H1 (cell line): ENCODE results near the gene ASPRV1. TPM values are rescaled to one million over a fixed set of nuclear protein-coding genes. Genes with fewer than 3 reads are reported as not detected.
"Not testable (repeated sequence)": the region's sequence is repeated elsewhere in the genome, so short reads cannot be mapped to it uniquely, and the experiment has no call there.

Experiments used
- CTCF ChIA-PET: fragments of 300-600 bp; sonication (Branson Sonifier 250); formaldehyde crosslinking; loops from one replicate; lab custom pipeline; 2021; ENCODE audit not compliant: partially characterized antibody; lab: Charles Lee
- POLR2A ChIA-PET: fragments of 300-600 bp; sonication (Branson Sonifier 250); formaldehyde crosslinking; loops from one replicate; lab custom pipeline; 2021; ENCODE audit warnings: inconsistent platforms; ENCODE audit not compliant: partially characterized antibody; lab: Charles Lee
- DNase-seq, 2 experiments: peaks; one replicate each; pipeline versions ENCODE4 v3.0.0 to v3.0.0-alpha.2; 2010 to 2022; ENCODE audit warnings: low spot score in 2 of 2, low read depth in 1 of 2, mixed read lengths in 1 of 2
- FAIRE-seq: peaks from 2 replicates; lab custom pipeline; 2011; peaks lifted over from hg19 to GRCh38; lab: Jason Lieb, UNC
- H2AFZ ChIP-seq: 2 replicates; pipeline ENCODE4 v1.8.1; 2012; ENCODE audit warnings: low read length, inconsistent platforms
- H2AK5ac ChIP-seq: 2 replicates; pipeline ENCODE4 v1.6.1; 2013; ENCODE audit warnings: low read depth, low read length
- H2BK120ac ChIP-seq: replicated peaks from 2 replicates; pipeline ENCODE3; 2013; ENCODE audit warnings: low read depth, low read length, inconsistent platforms
- H2BK12ac ChIP-seq: 2 replicates; pipeline ENCODE4 v1.6.1; 2013; ENCODE audit warnings: low read depth, low read length
- H2BK15ac ChIP-seq: 2 replicates; pipeline ENCODE4 v1.6.1; 2013; ENCODE audit warnings: low read length
- H2BK20ac ChIP-seq: 2 replicates; pipeline ENCODE4 v1.6.1; 2013; ENCODE audit warnings: low read length
- H2BK5ac ChIP-seq: 2 replicates; pipeline ENCODE4 v1.6.1; 2013; ENCODE audit warnings: low read depth, low read length
- H3K14ac ChIP-seq: 2 replicates; pipeline ENCODE4 v1.6.1; 2013; ENCODE audit warnings: inconsistent platforms; ENCODE audit not compliant: insufficient read length
- H3K18ac ChIP-seq: 2 replicates; pipeline ENCODE4 v1.6.1; 2013; ENCODE audit warnings: low read length; ENCODE audit errors: extremely low read depth
- H3K23ac ChIP-seq: 2 replicates; pipeline ENCODE4 v1.6.1; 2013; ENCODE audit warnings: inconsistent platforms; ENCODE audit not compliant: insufficient read length
- H3K23me2 ChIP-seq: 2 replicates; pipeline ENCODE4 v1.6.1; 2013; ENCODE audit warnings: low read depth, low read length
- H3K27ac ChIP-seq: 2 replicates; pipeline ENCODE4 v1.6.1; 2011; ENCODE audit warnings: low read depth, low read length, inconsistent platforms
- H3K27me3 ChIP-seq, 4 experiments: replicated peaks in 1 of 4; 1 replicate in 1 of 4; 2 replicates in 3 of 4; pipeline versions ENCODE4 v1.6.1 to v1.8.1; 2011 to 2013; ENCODE audit warnings: low read length in 3 of 4, mild to moderate bottlenecking in 3 of 4, inconsistent platforms in 2 of 4, mixed read lengths in 2 of 4, moderate library complexity in 1 of 4; ENCODE audit not compliant: control insufficient read depth in 3 of 4, insufficient read depth in 3 of 4; ENCODE audit errors: extremely low read depth in 1 of 4
- H3K36me3 ChIP-seq, 4 experiments: 2 replicates each; pipeline versions ENCODE4 v1.6.1 to v1.8.1; 2011 to 2013; ENCODE audit warnings: mild to moderate bottlenecking in 4 of 4, low read length in 3 of 4, moderate library complexity in 2 of 4, control low read depth in 1 of 4, inconsistent platforms in 1 of 4; ENCODE audit not compliant: insufficient read depth in 4 of 4, control insufficient read depth in 2 of 4
- H3K4ac ChIP-seq: replicated peaks from 2 replicates; pipeline ENCODE3; 2013; ENCODE audit warnings: low read length, low read depth, mixed read lengths, inconsistent platforms; ENCODE audit not compliant: insufficient read length
- H3K4me1 ChIP-seq, 4 experiments: replicated peaks in 1 of 4; 1 replicate in 1 of 4; 2 replicates in 3 of 4; pipeline versions ENCODE4 v1.6.1 to v1.8.1; 2011 to 2013; ENCODE audit warnings: low read length in 3 of 4, inconsistent platforms in 2 of 4, mixed read lengths in 1 of 4; ENCODE audit not compliant: insufficient read depth in 4 of 4, control insufficient read depth in 3 of 4
- H3K4me2 ChIP-seq, 2 experiments: 2 replicates each; pipeline versions ENCODE4 v1.6.1 to v1.8.1; 2011 to 2013; ENCODE audit warnings: low read depth in 2 of 2, low read length in 2 of 2, control low read depth in 1 of 2, inconsistent platforms in 1 of 2, mild to moderate bottlenecking in 1 of 2; ENCODE audit not compliant: insufficient read depth in 1 of 2
- H3K4me3 ChIP-seq, 4 experiments: fragments of 200-600, 300-600 bp in 1 of 4; sonication (generic), shearing (Covaris generic), sonication (Bioruptor Twin) in 1 of 4; 2 replicates each; pipeline versions ENCODE4 v1.5.1 to v1.8.1; 2011 to 2016; ENCODE audit warnings: low read length in 4 of 4, low read depth in 3 of 4, control low read depth in 2 of 4, inconsistent platforms in 2 of 4, mild to moderate bottlenecking in 2 of 4, mixed read lengths in 1 of 4, moderate library complexity in 1 of 4; ENCODE audit not compliant: insufficient read depth in 2 of 4; ENCODE audit errors: extremely low read depth in 1 of 4
- H3K56ac ChIP-seq: replicated peaks from 2 replicates; pipeline ENCODE3; 2013; ENCODE audit warnings: low read depth, mild to moderate bottlenecking, mixed read lengths, low read length, inconsistent platforms; ENCODE audit not compliant: insufficient read length
- H3K79me1 ChIP-seq: 2 replicates; pipeline ENCODE4 v1.6.1; 2013; ENCODE audit warnings: low read depth, low read length, control low read depth
- H3K79me2 ChIP-seq, 2 experiments: 2 replicates each; pipeline versions ENCODE4 v1.6.1 to v1.8.1; 2012 to 2013; ENCODE audit warnings: low read length in 2 of 2, mild to moderate bottlenecking in 2 of 2, inconsistent platforms in 1 of 2; ENCODE audit not compliant: insufficient read depth in 2 of 2, control insufficient read depth in 1 of 2
- H3K9ac ChIP-seq, 4 experiments: replicated peaks in 1 of 4; 1 replicate in 1 of 4; 2 replicates in 3 of 4; pipeline versions ENCODE4 v1.6.1 to v1.8.1; 2011 to 2013; ENCODE audit warnings: low read depth in 3 of 4, low read length in 3 of 4, control low read depth in 2 of 4, mild to moderate bottlenecking in 2 of 4, moderate library complexity in 2 of 4, inconsistent platforms in 1 of 4; ENCODE audit errors: extremely low read depth in 1 of 4
- H3K9me3 ChIP-seq, 2 experiments: 2 replicates each; pipeline versions ENCODE4 v1.6.1 to v1.8.1; 2012 to 2013; ENCODE audit warnings: mild to moderate bottlenecking in 2 of 2, moderate library complexity in 2 of 2, control low read depth in 1 of 2, inconsistent platforms in 1 of 2, low read depth in 1 of 2, low read length in 1 of 2, mixed read lengths in 1 of 2; ENCODE audit not compliant: insufficient read depth in 2 of 2
- H4K20me1 ChIP-seq, 2 experiments: replicated peaks in 1 of 2; 2 replicates each; pipeline versions ENCODE3 to v1.8.1; 2011 to 2013; ENCODE audit warnings: inconsistent platforms in 2 of 2, low read length in 2 of 2, mild to moderate bottlenecking in 1 of 2; ENCODE audit not compliant: insufficient read depth in 2 of 2, control insufficient read depth in 1 of 2
- H4K5ac ChIP-seq: 2 replicates; pipeline ENCODE4 v1.6.1; 2013; ENCODE audit warnings: low read length, low read depth, mixed read lengths, inconsistent platforms; ENCODE audit not compliant: insufficient read length
- H4K8ac ChIP-seq: 2 replicates; pipeline ENCODE4 v1.8.0; 2013; ENCODE audit warnings: mild to moderate bottlenecking, moderate library complexity, low read length, inconsistent platforms; ENCODE audit not compliant: insufficient read depth; ENCODE audit errors: extremely low read depth
- H4K91ac ChIP-seq: replicated peaks from 2 replicates; pipeline ENCODE3; 2013; ENCODE audit warnings: low read length, mixed read lengths, inconsistent platforms; ENCODE audit not compliant: insufficient read length
- WGBS, 2 experiments: shearing (Covaris generic) in 1 of 2; methylation state at CpG; one replicate each; pipeline versions ENCODE4 v1.1.6 to v1.1.7; 2013 to 2015; ENCODE audit warnings: low lambda C conversion rate in 2 of 2, mixed read lengths in 2 of 2, inconsistent platforms in 1 of 2, low coverage in 1 of 2, missing lambda C conversion rate in 1 of 2; ENCODE audit not compliant: insufficient replicate concordance in 2 of 2, insufficient coverage in 1 of 2, insufficient read length in 1 of 2; ENCODE audit errors: extremely low coverage in 1 of 2, missing lambda C conversion rate in 1 of 2; 5-methylcytosine and 5-hydroxymethylcytosine counted together
- polyA plus RNA-seq, 7 experiments: library from polyadenylated mRNA; depleted of rRNA in 3 of 7; stranded (reverse) in 5 of 7; unstranded in 2 of 7; fragments of >200 nt in 5 of 7; fragments of 200-250 nt in 2 of 7; gene quantifications; 1 replicate in 5 of 7; 2 replicates in 1 of 7; 4 replicates in 1 of 7; pipeline versions ENCODE4 v1.2.1 to v1.2.3, GENCODE V29; 2011 to 2013; ENCODE audit warnings: missing spikeins in 2 of 7, mixed read lengths in 2 of 7
- total RNA-seq: library from RNA; stranded (reverse); fragmentation: NEBNext Ultra II Directional; extraction: Animal tissue kit (Norgen Biotek cat#: 25700); gene quantifications from 2 replicates; pipeline ENCODE4 v1.2.1, GENCODE V29; 2021

ASPRV1 gene
- total and polyA plus RNA-seq, 2 of the 8 experiments (the other 6 are each of a cell fraction or from before 2014, with no cell fraction given): 0.59 to 0.95 TPM

DNA sequence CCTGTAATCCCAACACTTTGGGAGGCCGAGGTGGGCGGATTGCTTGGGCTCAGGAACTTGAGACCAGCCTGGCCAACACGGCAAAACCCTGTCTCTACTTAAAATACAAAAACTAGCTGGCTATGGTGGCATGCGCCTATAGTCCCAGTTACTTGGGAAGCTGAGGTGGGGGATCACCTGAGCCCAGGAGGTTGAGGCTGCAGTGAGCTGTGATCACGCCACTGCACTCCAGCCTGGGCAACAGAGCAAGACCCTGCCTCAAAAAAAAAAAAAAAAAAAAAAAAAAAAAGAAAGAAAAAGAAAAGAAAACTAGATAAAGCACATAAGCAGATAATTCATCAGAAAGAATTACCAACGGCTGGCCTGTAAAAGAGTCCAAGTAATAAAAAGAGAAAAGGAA is 39.1 kb upstream of the ASPRV1 start:
- H3K56ac ChIP-seq, H2AK5ac ChIP-seq, H2BK15ac ChIP-seq, POLR2A ChIA-PET, H2BK5ac ChIP-seq, H2BK120ac ChIP-seq, H3K79me1 ChIP-seq, H2BK12ac ChIP-seq, H4K5ac ChIP-seq, H3K14ac ChIP-seq, H3K4me2 ChIP-seq, DNase-seq, H3K9me3 ChIP-seq, H4K91ac ChIP-seq, H3K27me3 ChIP-seq, H3K79me2 ChIP-seq, H3K23me2 ChIP-seq, H3K27ac ChIP-seq, H3K18ac ChIP-seq, H3K4me3 ChIP-seq, H3K9ac ChIP-seq, FAIRE-seq, H2AFZ ChIP-seq, H4K20me1 ChIP-seq, H3K23ac ChIP-seq, H4K8ac ChIP-seq, H2BK20ac ChIP-seq, H3K36me3 ChIP-seq, H3K4ac ChIP-seq: not testable (repeated sequence)
- 98% methylated on average over 6 of the region's 6 CpGs; no CpG with 5 or more reads in 1 of the 2 experiments for WGBS, 2 experiments
- H3K4me1 ChIP-seq: peaks cover 5 to 10% (median 7%) of the 10 kb centered on the region in 4 experiments
- CTCF ChIA-PET: interaction anchor here (1.0 kb wide), 1 partner anchor 62 kb away, joined by 3 read pairs; no protein-coding TSS in a partner anchor
